ENCODE results near the gene FAM184B.

Gene FAM184B

DNA sequence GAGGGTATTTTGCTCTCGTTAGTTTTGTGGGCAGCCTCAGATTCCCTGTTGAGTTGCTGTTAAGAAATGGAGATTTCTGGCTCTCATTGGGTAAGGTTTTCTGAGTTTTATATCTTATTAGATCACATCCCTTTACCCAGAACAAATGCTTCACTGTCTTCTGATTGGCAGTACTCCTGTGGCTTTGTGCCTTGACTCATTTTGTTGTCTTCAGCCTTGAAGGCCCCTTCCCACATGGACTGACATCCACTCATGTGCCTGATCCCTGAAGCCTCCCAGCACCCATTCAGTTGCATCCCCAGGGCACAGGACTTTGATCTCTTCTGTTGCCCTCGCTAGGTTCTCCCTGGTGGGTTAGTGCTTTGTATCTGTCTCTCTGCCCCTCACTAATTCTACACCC lies 156.6 kb downstream of the FAM184B start:
- DNase-seq (ENCODE audit: low read depth): no peak
- TF ChIP-seq, protein P1, sequence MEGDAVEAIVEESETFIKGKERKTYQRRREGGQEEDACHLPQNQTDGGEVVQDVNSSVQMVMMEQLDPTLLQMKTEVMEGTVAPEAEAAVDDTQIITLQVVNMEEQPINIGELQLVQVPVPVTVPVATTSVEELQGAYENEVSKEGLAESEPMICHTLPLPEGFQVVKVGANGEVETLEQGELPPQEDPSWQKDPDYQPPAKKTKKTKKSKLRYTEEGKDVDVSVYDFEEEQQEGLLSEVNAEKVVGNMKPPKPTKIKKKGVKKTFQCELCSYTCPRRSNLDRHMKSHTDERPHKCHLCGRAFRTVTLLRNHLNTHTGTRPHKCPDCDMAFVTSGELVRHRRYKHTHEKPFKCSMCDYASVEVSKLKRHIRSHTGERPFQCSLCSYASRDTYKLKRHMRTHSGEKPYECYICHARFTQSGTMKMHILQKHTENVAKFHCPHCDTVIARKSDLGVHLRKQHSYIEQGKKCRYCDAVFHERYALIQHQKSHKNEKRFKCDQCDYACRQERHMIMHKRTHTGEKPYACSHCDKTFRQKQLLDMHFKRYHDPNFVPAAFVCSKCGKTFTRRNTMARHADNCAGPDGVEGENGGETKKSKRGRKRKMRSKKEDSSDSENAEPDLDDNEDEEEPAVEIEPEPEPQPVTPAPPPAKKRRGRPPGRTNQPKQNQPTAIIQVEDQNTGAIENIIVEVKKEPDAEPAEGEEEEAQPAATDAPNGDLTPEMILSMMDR (conservative IDR thresholded peaks at IDR 0.05; ENCODE audit: low read depth, low read length): no peak
- no peak overlapping the region for H3K4me3 ChIP-seq (ENCODE audit: low read depth, low read length)

GRCh38 chr4:17623451-17624001 lies 157.9 kb downstream of the FAM184B start:
- TF ChIP-seq, protein P1 (conservative IDR thresholded peaks at IDR 0.05; ENCODE audit: low read depth, low read length): no peak
- DNase-seq (ENCODE audit: low read depth): no peak
- H3K4me3 ChIP-seq (ENCODE audit: low read depth, low read length): no peak overlapping the region

- peak; percentile 77 for DNase-seq (ENCODE audit: low read depth)
- TF ChIP-seq, protein P1 (conservative IDR thresholded peaks at IDR 0.05; ENCODE audit: low read depth, low read length): no peak
- H3K4me3 ChIP-seq (ENCODE audit: low read depth, low read length): no peak overlapping the region
Measured at GRCh38 chr4:17619416-17620105, 161.9 kb downstream of the FAM184B start.

DNA sequence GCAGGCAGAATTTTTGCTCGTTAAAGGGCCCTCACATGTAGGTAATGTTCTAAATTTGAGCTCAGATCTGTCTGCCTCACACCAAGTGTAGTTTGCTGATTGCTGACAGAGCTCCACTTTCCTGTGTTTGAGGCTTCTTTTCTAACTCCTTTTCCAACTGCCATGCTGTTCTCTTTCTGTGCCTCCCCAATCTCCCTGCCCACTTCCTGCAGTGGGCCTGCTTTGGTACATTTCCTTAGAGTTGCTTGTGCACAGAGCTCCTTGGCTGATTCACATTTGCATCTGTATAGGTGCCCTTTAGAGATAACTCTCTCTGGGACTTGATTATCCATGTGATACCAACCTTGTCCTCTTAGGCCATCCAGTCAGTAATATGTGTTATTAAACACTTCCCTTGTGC lies 162.5 kb downstream of the FAM184B start:
- H3K4me3 ChIP-seq (ENCODE audit: low read depth, low read length): no peak overlapping the region
- no peak for DNase-seq (ENCODE audit: low read depth)
- TF ChIP-seq, protein P1 (conservative IDR thresholded peaks at IDR 0.05; ENCODE audit: low read depth, low read length): no peak

GRCh38 chr4:17616283-17616682 lies 165.1 kb downstream of the FAM184B start:
- no peak overlapping the region for H3K4me3 ChIP-seq (ENCODE audit: low read depth, low read length)
- TF ChIP-seq, protein P1 (conservative IDR thresholded peaks at IDR 0.05; ENCODE audit: low read depth, low read length): no peak
- DNase-seq (ENCODE audit: low read depth): no peak

GRCh38 chr4:17614416-17615299 lies 166.8 kb downstream of the FAM184B start, which contains the start of gene MED28:
TSS of gene MED28 (plus strand) at chr4:17614641. CDS start at chr4:17614655, 14 bp downstream.
- H3K4me3 ChIP-seq (ENCODE audit: low read depth, low read length): peak within 1 kb of the TSS; percentile 88
- TF ChIP-seq, protein P1 (conservative IDR thresholded peaks at IDR 0.05; ENCODE audit: low read depth, low read length): peak; percentile 1

More at GRCh38 chr4:17614416-17615299, 166.8 kb downstream of the FAM184B start, which contains the start of gene MED28:
- DNase-seq (ENCODE audit: low read depth): peak; percentile 98
